Lower leg skin (tissue), 4 donors: ENCODE data around the gene NKAIN2. TPM values are rescaled to one million over a fixed set of nuclear protein-coding genes. Genes with fewer than 3 reads are reported as not detected.
"Not testable (repeated sequence)": the region's sequence is repeated elsewhere in the genome, so short reads cannot be mapped to it uniquely, and the experiment has no call there.

Experiments used
- DNase-seq, 2 donors: peaks; one replicate each; pipeline ENCODE4 v3.0.0-alpha.2; 2019; ENCODE audit warnings: low spot score in 2 of 2
- H3K4me3 ChIP-seq: fragments of 200-600 bp; sonication (generic); 2 replicates; pipeline ENCODE4 v1.5.1; 2017; ENCODE audit warnings: mild to moderate bottlenecking, low read depth; ENCODE audit not compliant: poor library complexity, severe bottlenecking
- POLR2A ChIP-seq, 2 donors: fragments of 450-650 bp; IDR thresholded peaks; one replicate each; pipeline ENCODE4 v1.6.1; 2016 to 2017; ENCODE audit warnings: antibody characterized with exemption in 2 of 2, mild to moderate bottlenecking in 1 of 2, moderate library complexity in 1 of 2
- WGBS, 2 donors: methylation state at CpG; one replicate each; pipeline ENCODE4 v1.1.5; 2018; 5-methylcytosine and 5-hydroxymethylcytosine counted together
- intact Hi-C: fragments of 100-400 bp; cut with DNase I; formaldehyde crosslinking; loops from one replicate; pipeline ENCODE4 v1.15.0; 2023; ENCODE audit warnings: low total_unique reads
- total RNA-seq, 4 donors: library from RNA; depleted of rRNA; stranded (reverse); fragments of >200 nt; gene quantifications; one replicate each; pipeline ENCODE4 v1.1.0, GENCODE V29; 2016
- TF ChIP-seq, protein P1 (sequence below), 3 donors: fragments of 450-650 bp; IDR thresholded peaks; one replicate each; pipeline ENCODE4 v1.5.1; 2016; ENCODE audit warnings: antibody characterized with exemption in 3 of 3, mild to moderate bottlenecking in 3 of 3, moderate library complexity in 2 of 3

The NKAIN2 gene
- total RNA-seq, 4 donors from 2014 or later = 0.37 TPM; not detected in 3

DNA sequence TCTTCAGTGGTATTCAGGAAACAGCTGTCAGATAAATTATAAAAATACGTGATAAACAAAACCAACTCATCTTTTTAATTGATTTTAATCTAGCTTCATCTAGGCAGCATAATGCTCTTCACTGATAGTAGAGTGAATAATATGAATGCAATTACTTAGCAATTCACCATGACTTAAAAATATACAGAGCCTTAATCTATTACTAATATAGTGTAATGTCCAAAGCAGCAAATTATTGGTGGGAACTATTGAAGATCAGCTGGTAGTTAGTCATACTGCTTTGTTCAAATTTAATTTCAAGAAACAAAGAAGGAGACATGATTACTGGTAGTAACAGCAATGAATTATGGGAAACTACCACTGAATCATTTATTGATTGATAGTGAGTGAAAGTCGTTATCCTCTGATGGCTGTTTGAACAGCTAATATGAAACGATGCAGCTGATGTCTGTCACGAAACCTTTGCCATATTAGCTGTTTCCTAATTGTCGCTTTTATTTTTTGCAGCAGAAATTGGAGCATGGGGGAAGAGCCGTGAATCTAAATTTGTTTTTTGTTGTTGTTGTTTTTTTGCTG lies 99.2 kb downstream of the NKAIN2 start:
- no peak overlapping the region for H3K4me3 ChIP-seq
- TF ChIP-seq, protein P1, sequence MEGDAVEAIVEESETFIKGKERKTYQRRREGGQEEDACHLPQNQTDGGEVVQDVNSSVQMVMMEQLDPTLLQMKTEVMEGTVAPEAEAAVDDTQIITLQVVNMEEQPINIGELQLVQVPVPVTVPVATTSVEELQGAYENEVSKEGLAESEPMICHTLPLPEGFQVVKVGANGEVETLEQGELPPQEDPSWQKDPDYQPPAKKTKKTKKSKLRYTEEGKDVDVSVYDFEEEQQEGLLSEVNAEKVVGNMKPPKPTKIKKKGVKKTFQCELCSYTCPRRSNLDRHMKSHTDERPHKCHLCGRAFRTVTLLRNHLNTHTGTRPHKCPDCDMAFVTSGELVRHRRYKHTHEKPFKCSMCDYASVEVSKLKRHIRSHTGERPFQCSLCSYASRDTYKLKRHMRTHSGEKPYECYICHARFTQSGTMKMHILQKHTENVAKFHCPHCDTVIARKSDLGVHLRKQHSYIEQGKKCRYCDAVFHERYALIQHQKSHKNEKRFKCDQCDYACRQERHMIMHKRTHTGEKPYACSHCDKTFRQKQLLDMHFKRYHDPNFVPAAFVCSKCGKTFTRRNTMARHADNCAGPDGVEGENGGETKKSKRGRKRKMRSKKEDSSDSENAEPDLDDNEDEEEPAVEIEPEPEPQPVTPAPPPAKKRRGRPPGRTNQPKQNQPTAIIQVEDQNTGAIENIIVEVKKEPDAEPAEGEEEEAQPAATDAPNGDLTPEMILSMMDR (IDR thresholded peaks at IDR 0.05) = no peak
- TF ChIP-seq POLR2A (IDR thresholded peaks at IDR 0.05) = no peak
- no peak for DNase-seq
- 86 to 90% methylated on average over 6 of the region's 6 CpGs for WGBS, 2 donors
- intact Hi-C loops = no loop called here

GRCh38 chr6:123904228-123904627 lies 100.6 kb downstream of the NKAIN2 start:
- intact Hi-C loops = no loop called here
- no peak for DNase-seq
- TF ChIP-seq POLR2A (IDR thresholded peaks at IDR 0.05) = no peak
- TF ChIP-seq, protein P1 (IDR thresholded peaks at IDR 0.05) = no peak
- WGBS, 2 donors = 81 to 83% methylated on average over 2 of the region's 2 CpGs
- H3K4me3 ChIP-seq = no peak overlapping the region

DNA sequence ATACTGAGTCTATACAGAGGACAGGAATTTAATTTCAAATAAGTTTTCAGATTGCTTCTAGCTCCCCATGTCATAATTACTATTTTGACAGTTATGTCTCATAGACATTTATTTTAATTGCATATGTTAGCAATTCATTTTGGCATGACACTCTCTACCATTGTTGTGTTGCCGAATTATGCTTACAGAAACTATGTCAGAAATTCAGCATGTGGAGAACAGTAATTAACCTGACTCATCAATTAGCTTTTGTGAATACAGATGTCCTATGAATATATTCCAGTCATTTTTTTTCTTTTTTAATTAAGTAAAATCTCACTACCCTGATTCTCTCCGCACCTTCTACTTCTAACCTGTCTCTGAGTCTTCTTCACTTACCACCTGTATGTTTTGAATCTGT lies 105.1 kb downstream of the NKAIN2 start:
- no peak for TF ChIP-seq POLR2A (IDR thresholded peaks at IDR 0.05)
- TF ChIP-seq, protein P1 (IDR thresholded peaks at IDR 0.05) = no peak
- no peak overlapping the region for H3K4me3 ChIP-seq
- intact Hi-C loops = no loop called here
- DNase-seq = no peak
- 67 to 74% methylated on average over 2 of the region's 2 CpGs for whole genome bisulfite sequencing, 2 donors

GRCh38 chr6:123909989-123910388 lies 106.3 kb downstream of the NKAIN2 start:
- TF ChIP-seq POLR2A (IDR thresholded peaks at IDR 0.05) = no peak
- TF ChIP-seq, protein P1 (IDR thresholded peaks at IDR 0.05) = no peak
- DNase-seq = no peak
- intact Hi-C loops = no loop called here
- no peak overlapping the region for H3K4me3 ChIP-seq
- WGBS, 2 donors = 45 to 52% methylated on average over 2 of the region's 2 CpGs

- 60 to 92% methylated on average over 1 of the region's 1 CpG for WGBS, 2 donors
- intact Hi-C loops = no loop called here
- no peak for DNase-seq
- TF ChIP-seq POLR2A (IDR thresholded peaks at IDR 0.05) = no peak
- TF ChIP-seq, protein P1 (IDR thresholded peaks at IDR 0.05) = no peak
- H3K4me3 ChIP-seq = no peak overlapping the region
These were observed 110.2 kb downstream of the NKAIN2 start for GRCh38 chr6:123913863-123914262.

DNA sequence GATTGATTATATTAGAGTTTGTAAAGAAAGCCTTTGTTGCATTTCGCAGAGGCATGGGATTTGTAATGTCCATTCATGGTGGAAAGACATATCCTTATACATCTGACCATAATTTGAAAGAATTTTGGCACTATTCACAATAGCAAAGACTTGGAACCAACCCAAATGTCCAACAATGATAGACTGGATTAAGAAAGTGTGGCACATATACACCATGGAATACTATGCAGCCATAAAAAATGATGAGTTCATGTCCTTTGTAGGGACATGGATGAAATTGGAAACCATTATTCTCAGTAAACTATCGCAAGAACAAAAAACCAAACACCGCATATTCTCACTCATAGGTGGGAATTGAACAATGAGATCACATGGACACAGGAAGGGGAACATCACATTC lies 119.7 kb downstream of the NKAIN2 start:
- DNase-seq, H3K4me3 ChIP-seq, intact Hi-C loops: not testable (repeated sequence)
- 90 to 96% methylated on average over 1 of the region's 3 CpGs for WGBS, 2 donors
